IPS-18a (cell line): ENCODE measurements around the gene PAPLN.
"Not testable (repeated sequence)": the region's sequence is repeated elsewhere in the genome, so short reads cannot be mapped to it uniquely, and the experiment has no call there.

Experiments
- H3K27ac ChIP-seq: one replicate; pipeline ENCODE4 v1.5.1; 2013; ENCODE audit warnings: low read length
- H3K27me3 ChIP-seq: one replicate; pipeline ENCODE4 v1.6.1; 2013; ENCODE audit warnings: mild to moderate bottlenecking, low read length; ENCODE audit not compliant: control insufficient read depth, insufficient read depth
- H3K36me3 ChIP-seq: one replicate; pipeline ENCODE4 v1.6.1; 2013; ENCODE audit warnings: low read depth, low read length; ENCODE audit not compliant: control insufficient read depth
- H3K4me1 ChIP-seq: one replicate; pipeline ENCODE4 v1.6.1; 2013; ENCODE audit warnings: low read depth, low read length; ENCODE audit not compliant: control insufficient read depth
- H3K4me3 ChIP-seq: one replicate; pipeline ENCODE4 v1.5.1; 2013; ENCODE audit warnings: low read length
- H3K9ac ChIP-seq: one replicate; pipeline ENCODE4 v1.6.1; 2013; ENCODE audit warnings: mild to moderate bottlenecking, low read length, moderate library complexity
- H3K9me3 ChIP-seq: one replicate; pipeline ENCODE4 v1.6.1; 2013; ENCODE audit warnings: low read depth, low read length; ENCODE audit not compliant: control insufficient read depth

Gene PAPLN

GRCh38 chr14:73237219-73237785, at the start of gene PAPLN:
Gene PAPLN, plus strand, starts transcription at chr14:73237506. Its CDS starts 2,273 bp downstream, at chr14:73239779.
- H3K9me3 ChIP-seq: no peaks in the 10 kb centered on the region
- H3K4me3 ChIP-seq: peak within 1 kb of the TSS; percentile 68
- H3K27ac ChIP-seq: no peak within 1 kb of the TSS
- H3K27me3 ChIP-seq: peaks cover 49% of the 10 kb centered on the region
- peak within 1 kb of the TSS; percentile 33 for H3K9ac ChIP-seq
- H3K36me3 ChIP-seq: peaks cover 2% of the 10 kb centered on the region
- H3K4me1 ChIP-seq: peaks cover 57% of the 10 kb centered on the region

DNA sequence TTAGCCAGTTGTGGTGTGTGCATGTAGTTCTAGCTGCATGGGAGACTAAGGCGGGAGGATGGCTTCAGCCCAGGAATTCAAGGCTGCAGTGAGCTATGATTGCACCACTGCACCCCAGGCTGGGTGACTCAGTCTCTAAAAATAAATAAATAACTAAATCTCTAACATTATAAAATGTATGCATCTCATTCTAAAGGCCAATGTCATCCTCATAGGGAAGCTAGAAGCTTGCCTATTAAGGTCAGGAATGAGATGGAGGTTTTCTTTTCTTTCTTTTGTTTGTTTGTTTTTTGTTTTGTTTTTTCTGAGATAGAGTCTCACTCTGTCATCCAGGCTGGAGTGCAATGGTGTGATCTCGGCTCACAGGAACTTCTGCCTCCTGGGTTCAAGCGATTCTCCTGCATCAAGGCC, 48.8 kb upstream of the PAPLN start:
- no peaks in the 10 kb centered on the region for H3K9me3 ChIP-seq
- no peak overlapping the region for H3K9ac ChIP-seq
- H3K4me3 ChIP-seq: no peak overlapping the region
- no peak overlapping the region for H3K27ac ChIP-seq
- no peaks in the 10 kb centered on the region for H3K27me3 ChIP-seq
- H3K4me1 ChIP-seq: no peaks in the 10 kb centered on the region
- H3K36me3 ChIP-seq: peaks cover 9% of the 10 kb centered on the region

GRCh38 chr14:73189651-73190050, 47.7 kb upstream of the PAPLN start:
- no peaks in the 10 kb centered on the region for H3K4me1 ChIP-seq
- no peaks in the 10 kb centered on the region for H3K27me3 ChIP-seq
- H3K4me3 ChIP-seq: no peak overlapping the region
- H3K9ac ChIP-seq: no peak overlapping the region
- H3K27ac ChIP-seq: no peak overlapping the region
- no peaks in the 10 kb centered on the region for H3K9me3 ChIP-seq
- H3K36me3 ChIP-seq: peaks cover 14% of the 10 kb centered on the region

GRCh38 chr14:73191441-73191840, 45.9 kb upstream of the PAPLN start:
- Histone ChIP-seq H3K4me1 (no peaks in the 10 kb centered on the region), H3K9me3 (no peaks in the 10 kb centered on the region), H3K4me3 (no peak overlapping the region), H3K27ac (no peak overlapping the region), H3K27me3 (no peaks in the 10 kb centered on the region), H3K9ac (no peak overlapping the region), H3K36me3 (peaks cover 21% of the 10 kb centered on the region)

GRCh38 chr14:73194306-73194705, 43.0 kb upstream of the PAPLN start:
- H3K4me3 ChIP-seq, H3K9ac ChIP-seq, H3K27me3 ChIP-seq, H3K9me3 ChIP-seq, H3K27ac ChIP-seq: not testable (repeated sequence)
- H3K4me1 ChIP-seq: peaks cover 10% of the 10 kb centered on the region
- H3K36me3 ChIP-seq: peaks cover 17% of the 10 kb centered on the region

GRCh38 chr14:73198253-73198652, 39.1 kb upstream of the PAPLN start:
- Histone ChIP-seq H3K9ac (no peak overlapping the region), H3K4me3 (no peak overlapping the region), H3K9me3 (no peaks in the 10 kb centered on the region), H3K27me3 (no peaks in the 10 kb centered on the region), H3K4me1 (peaks cover 10% of the 10 kb centered on the region), H3K27ac (no peak overlapping the region), H3K36me3 (peaks cover 14% of the 10 kb centered on the region)

- H3K36me3 ChIP-seq: peaks cover 24% of the 10 kb centered on the region
- no peaks in the 10 kb centered on the region for H3K27me3 ChIP-seq
- no peak overlapping the region for H3K4me3 ChIP-seq
These were observed 33.8 kb upstream of the PAPLN start for GRCh38 chr14:73203527-73203926.

GRCh38 chr14:73207615-73208014, 29.7 kb upstream of the PAPLN start:
- Histone ChIP-seq H3K27me3 (no peaks in the 10 kb centered on the region), H3K9ac (no peak overlapping the region), H3K36me3 (peaks cover 29% of the 10 kb centered on the region), H3K4me3 (no peak overlapping the region), H3K4me1 (no peaks in the 10 kb centered on the region), H3K27ac (no peak overlapping the region), H3K9me3 (no peaks in the 10 kb centered on the region)

More at GRCh38 chr14:73203527-73203926, 33.8 kb upstream of the PAPLN start:
- Histone ChIP-seq H3K9me3 (no peaks in the 10 kb centered on the region), H3K27ac (no peak overlapping the region), H3K4me1 (peaks cover 6% of the 10 kb centered on the region), H3K9ac (no peak overlapping the region)

GRCh38 chr14:73208390-73208789, 28.9 kb upstream of the PAPLN start:
- no peak overlapping the region for H3K4me3 ChIP-seq
- H3K4me1 ChIP-seq: no peaks in the 10 kb centered on the region
- H3K27me3 ChIP-seq: no peaks in the 10 kb centered on the region
- no peak overlapping the region for H3K27ac ChIP-seq
- no peaks in the 10 kb centered on the region for H3K9me3 ChIP-seq
- peaks cover 35% of the 10 kb centered on the region for H3K36me3 ChIP-seq
- H3K9ac ChIP-seq: no peak overlapping the region

DNA sequence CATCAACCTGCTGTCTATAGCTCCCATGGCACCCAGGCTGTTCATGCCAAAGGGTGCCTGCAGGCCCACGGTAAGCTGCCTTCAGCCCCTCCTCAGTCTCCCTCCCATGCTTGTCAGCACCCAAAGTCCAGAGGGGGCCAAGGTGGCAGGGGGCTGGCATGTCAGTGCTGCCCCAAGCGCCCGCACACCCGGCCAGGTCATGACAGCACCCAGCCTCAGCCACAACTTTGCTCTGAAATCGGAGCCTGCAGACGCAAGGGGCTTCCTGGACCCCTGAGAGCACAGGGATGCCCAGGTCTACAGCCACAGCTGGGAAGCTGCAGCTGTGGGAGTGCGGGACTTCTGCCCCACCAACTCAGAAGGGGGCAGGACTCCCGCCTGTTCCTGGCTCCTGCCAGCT, 28.5 kb upstream of the PAPLN start:
- H3K27ac ChIP-seq: no peak overlapping the region
- H3K9me3 ChIP-seq: no peaks in the 10 kb centered on the region
- no peaks in the 10 kb centered on the region for H3K4me1 ChIP-seq
- H3K36me3 ChIP-seq: peaks cover 39% of the 10 kb centered on the region
- no peaks in the 10 kb centered on the region for H3K27me3 ChIP-seq
- no peak overlapping the region for H3K4me3 ChIP-seq
- H3K9ac ChIP-seq: no peak overlapping the region

- no peak overlapping the region for H3K9ac ChIP-seq
- no peak overlapping the region for H3K4me3 ChIP-seq
- no peaks in the 10 kb centered on the region for H3K9me3 ChIP-seq
- H3K27ac ChIP-seq: no peak overlapping the region
- H3K36me3 ChIP-seq: peaks cover 39% of the 10 kb centered on the region
- H3K27me3 ChIP-seq: no peaks in the 10 kb centered on the region
- no peaks in the 10 kb centered on the region for H3K4me1 ChIP-seq
These were observed 27.4 kb upstream of the PAPLN start for GRCh38 chr14:73209953-73210352.

DNA sequence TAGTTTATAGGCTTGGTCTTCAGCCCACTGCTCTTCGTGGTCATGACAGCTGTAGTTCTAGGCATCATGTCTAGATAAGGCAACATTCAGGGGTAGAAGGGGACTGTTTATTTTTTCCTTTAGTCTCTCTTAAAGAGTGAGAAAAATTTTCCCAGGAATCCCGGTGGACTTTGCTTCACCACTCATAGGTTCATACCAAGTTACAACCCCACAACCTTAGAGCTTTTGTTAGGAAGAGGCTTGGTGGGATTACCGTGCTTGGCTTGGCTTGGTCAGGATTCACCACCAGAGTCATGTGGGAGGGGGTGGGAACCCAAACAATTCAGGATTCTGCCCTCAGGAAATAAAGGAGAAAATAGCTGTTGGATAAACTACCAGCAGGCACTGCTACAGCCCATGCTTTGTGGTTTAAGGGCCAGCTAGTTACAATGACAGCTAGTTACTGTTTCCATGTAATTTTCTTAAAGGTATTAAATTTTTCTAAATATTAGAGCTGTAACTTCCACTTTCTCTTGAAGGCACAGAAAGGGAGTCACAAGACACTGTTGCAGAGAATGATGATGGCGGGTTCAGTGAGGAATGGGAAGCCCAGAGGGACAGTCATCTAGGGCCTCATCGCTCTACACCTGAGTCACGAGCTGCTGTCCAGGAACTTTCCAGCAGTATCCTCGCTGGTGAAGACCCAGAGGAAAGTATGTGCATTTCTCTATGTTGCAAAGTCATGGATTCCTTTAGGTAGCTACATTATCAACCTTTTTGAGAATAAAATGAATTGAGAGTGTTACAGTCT, 25.9 kb upstream of the PAPLN start:
- Histone ChIP-seq H3K9ac (no peak overlapping the region), H3K27me3 (no peaks in the 10 kb centered on the region), H3K4me3 (no peak overlapping the region), H3K9me3 (no peaks in the 10 kb centered on the region), H3K4me1 (no peaks in the 10 kb centered on the region), H3K27ac (no peak overlapping the region), H3K36me3 (peaks cover 34% of the 10 kb centered on the region)
